ENCODE results near the gene TMEM19. TPM values are rescaled to one million over a fixed set of nuclear protein-coding genes. Genes with fewer than 3 reads are reported as not detected.

TMEM19 gene
- total RNA-seq, 1 experiment from 2014 or later, result 39.5 TPM

GRCh38 chr12:71663561-71664410, 22.1 kb upstream of the TMEM19 start, which contains the start of the genes THAP2 and ZFC3H1:
Gene THAP2, plus strand, starts transcription at chr12:71664301. Its CDS starts 209 bp downstream, at chr12:71664510.
Gene ZFC3H1, minus strand, starts transcription at chr12:71663848. Its CDS starts 238 bp downstream, at chr12:71663610.
- intact Hi-C loops (cut with micrococcal nuclease; ENCODE audit: unreplicated experiment), result loop anchor here (1.0 to 5.0 kb wide), 4 partner anchors 23 to 174 kb away; partner anchors contain the start of genes RAB21, TBC1D15 and TMEM19
- peaks cover 16% of the 10 kb centered on the region for H3K4me1 ChIP-seq (replicated peaks; ENCODE audit: insufficient read depth)
- peak within 1 kb of the TSS; percentile 79 for H2AFZ ChIP-seq
- no peaks in the 10 kb centered on the region for H3K9me3 ChIP-seq (ENCODE audit: insufficient read depth, low read depth)
- no peaks in the 10 kb centered on the region for H3K9me2 ChIP-seq (ENCODE audit: insufficient read depth)
- peaks cover 16% of the 10 kb centered on the region; the same call in 1 of the 2 replicates for H3K36me3 ChIP-seq (ENCODE audit: low read depth)
- H3K79me2 ChIP-seq (ENCODE audit: low read depth), result peaks cover 77% of the 10 kb centered on the region
- peaks cover 19% of the 10 kb centered on the region for H4K20me1 ChIP-seq (ENCODE audit: insufficient read depth)
- H3K4me3 ChIP-seq, result peak within 1 kb of the TSS; percentile 70
- no TSS peak for BruUV-seq (replicated peaks)
- peak within 1 kb of the TSS; percentile 94 for H3K27ac ChIP-seq
- POLR2A ChIA-PET (ENCODE audit: unreplicated experiment), result interaction anchor here (0.5 to 2.2 kb wide), 7 partner anchors 22 to 573 kb away, joined by 3 to 11 read pairs (median 5); partner anchors contain the start of genes RAB21 and TMEM19
- DNase-seq, result peak; percentile 87 to 98
- no peak for TF ChIP-seq EZH2 (IDR thresholded peaks at IDR 0.05; ENCODE audit: low read depth)
- no peak; the same call in 1 of the 2 replicates for TF ChIP-seq CTCF (conservative IDR thresholded peaks at IDR 0.05)
- no peaks in the 10 kb centered on the region for H3K27me3 ChIP-seq (ENCODE audit: insufficient read depth, low read depth)
- H3F3A ChIP-seq (ENCODE audit: insufficient read depth, low read depth), result peaks cover 17% of the 10 kb centered on the region
- peak within 1 kb of the TSS; percentile 95 for H3K4me2 ChIP-seq
- CTCF ChIA-PET, result interaction anchor here (0.5 to 1.5 kb wide), 5 partner anchors 27 to 1846 kb away, joined by 3 to 5 read pairs (median 3); partner anchors contain the start of gene RAB21

GRCh38 chr12:71664411-71665089, 21.3 kb upstream of the TMEM19 start:
- intact Hi-C loops (cut with micrococcal nuclease; ENCODE audit: unreplicated experiment), result loop anchor here (1.0 to 5.0 kb wide), 3 partner anchors 22 to 173 kb away; partner anchors contain the start of genes TBC1D15 and TMEM19

More at GRCh38 chr12:71664411-71665089, 21.3 kb upstream of the TMEM19 start:
- TSS peak; percentile 64 for BruUV-seq (replicated peaks)
- no peak for TF ChIP-seq CTCF (conservative IDR thresholded peaks at IDR 0.05)
- TF ChIP-seq EZH2 (IDR thresholded peaks at IDR 0.05; ENCODE audit: low read depth), result no peak
- H3F3A ChIP-seq (ENCODE audit: insufficient read depth, low read depth), result peaks cover 17% of the 10 kb centered on the region
- H3K36me3 ChIP-seq (ENCODE audit: low read depth), result peaks cover 9% of the 10 kb centered on the region; the same call in 1 of the 2 replicates
- POLR2A ChIA-PET (ENCODE audit: unreplicated experiment), result interaction anchor here (0.5 to 2.2 kb wide), 6 partner anchors 21 to 573 kb away, joined by 3 to 11 read pairs (median 5); partner anchors contain the start of genes RAB21 and TMEM19
- no peaks in the 10 kb centered on the region for H3K27me3 ChIP-seq (ENCODE audit: insufficient read depth, low read depth)
- H4K20me1 ChIP-seq (ENCODE audit: insufficient read depth), result peaks cover 19% of the 10 kb centered on the region
- H3K27ac ChIP-seq, result peak overlapping the region; percentile 94
- H3K4me3 ChIP-seq, result peak overlapping the region; percentile 70
- H2AFZ ChIP-seq, result peak overlapping the region; percentile 79
- no peaks in the 10 kb centered on the region for H3K9me2 ChIP-seq (ENCODE audit: insufficient read depth)
- peak overlapping the region; percentile 95 for H3K4me2 ChIP-seq
- peaks cover 69% of the 10 kb centered on the region for H3K79me2 ChIP-seq (ENCODE audit: low read depth)
- H3K4me1 ChIP-seq (replicated peaks; ENCODE audit: insufficient read depth), result peaks cover 16% of the 10 kb centered on the region
- CTCF ChIA-PET, result interaction anchor here (0.5 to 1.4 kb wide), 4 partner anchors 28 to 1847 kb away, joined by 3 to 5 read pairs (median 3); partner anchors contain the start of gene RAB21
- no peak for DNase-seq
- H3K9me3 ChIP-seq (ENCODE audit: insufficient read depth, low read depth), result no peaks in the 10 kb centered on the region
